HepG2 (cell line): ENCODE results near the gene TPX2. TPM values are rescaled to one million over a fixed set of nuclear protein-coding genes. Genes with fewer than 3 reads are reported as not detected.

Source experiments
- ATAC-seq: fragments of 200-7000 bp; cut with Tn5 transposase; 3 replicates; pipeline ENCODE4 v1.9.1; 2020; ENCODE audit warnings: mild to moderate bottlenecking, moderate library complexity
- BruUV-seq: library from RNA; stranded (reverse); fragments of 400-500 nt; replicated peaks from 2 replicates; lab custom pipeline; 2021; lab: Mats Ljungman, UMichigan
- CTCF ChIA-PET: fragments of 300-600 bp; formaldehyde crosslinking; extraction: SDS; loops from one replicate; lab custom pipeline; 2021; ENCODE audit warnings: low total read pairs, inconsistent platforms, low intra/inter-chr PET ratio; lab: Yijun Ruan, JAX
- POLR2A ChIA-PET: fragments of 350-600 bp; sonication (Branson Sonifier 250); formaldehyde crosslinking; loops from one replicate; lab custom pipeline; 2020; ENCODE audit warnings: antibody characterized with exemption, inconsistent platforms; lab: Yijun Ruan, JAX
- DNase-seq: peaks from one replicate; pipeline ENCODE4 v3.0.0-alpha.2; 2015; ENCODE audit warnings: low spot score
- FAIRE-seq: peaks from 3 replicates; lab custom pipeline; 2011; peaks lifted over from hg19 to GRCh38; lab: Jason Lieb, UNC
- H2AFZ ChIP-seq: one replicate; pipeline ENCODE4 v1.6.1; 2011; ENCODE audit warnings: low read length, inconsistent platforms
- H3K27ac ChIP-seq: fragments of 300-600 bp; 3 replicates; pipeline ENCODE4 v1.8.0; 2011; ENCODE audit warnings: mixed run types, mild to moderate bottlenecking, mixed read lengths, low read length, inconsistent platforms; ENCODE audit not compliant: insufficient read depth; ENCODE audit errors: extremely low read length
- H3K27me3 ChIP-seq, 2 experiments: fragments of 200-600 bp in 1 of 2; 2 replicates in 1 of 2; 3 replicates in 1 of 2; pipeline versions ENCODE4 v1.6.0 to v1.8.0; 2011; ENCODE audit warnings: low read length in 2 of 2, mild to moderate bottlenecking in 2 of 2, moderate library complexity in 2 of 2, inconsistent platforms in 1 of 2; ENCODE audit not compliant: insufficient read depth in 2 of 2, control insufficient read depth in 1 of 2
- H3K36me3 ChIP-seq, 2 experiments: fragments of 200-600 bp in 1 of 2; replicated peaks in 1 of 2; 2 replicates in 1 of 2; 3 replicates in 1 of 2; pipeline versions ENCODE4 v1.5.1 to v1.8.0; 2011; ENCODE audit warnings: low read length in 2 of 2, inconsistent platforms in 1 of 2; ENCODE audit not compliant: insufficient read depth in 2 of 2, control insufficient read depth in 1 of 2
- H3K4me1 ChIP-seq: 2 replicates; pipeline ENCODE4 v1.5.1; 2012; ENCODE audit warnings: low read length, inconsistent platforms; ENCODE audit not compliant: insufficient read depth
- H3K4me2 ChIP-seq: 2 replicates; pipeline ENCODE4 v1.6.0; 2011; ENCODE audit warnings: low read depth, low read length, inconsistent platforms
- H3K4me3 ChIP-seq, 3 experiments: fragments of 200-600 bp in 1 of 3; sonication (generic), shearing (Covaris generic) in 1 of 3; replicated peaks in 1 of 3; 2 replicates each; pipeline ENCODE4 v1.5.1; 2011 to 2016; ENCODE audit warnings: low read length in 3 of 3, inconsistent platforms in 2 of 3, low read depth in 2 of 3, mild to moderate bottlenecking in 2 of 3, control low read depth in 1 of 3, mixed read lengths in 1 of 3; ENCODE audit not compliant: insufficient read depth in 1 of 3
- H3K79me2 ChIP-seq: one replicate; pipeline ENCODE4 v1.6.1; 2011; ENCODE audit warnings: low read length, inconsistent platforms; ENCODE audit not compliant: insufficient read depth
- H3K9ac ChIP-seq: 2 replicates; pipeline ENCODE4 v1.6.0; 2011; ENCODE audit warnings: mild to moderate bottlenecking, low read depth, low read length, inconsistent platforms; ENCODE audit not compliant: insufficient read depth
- H3K9me3 ChIP-seq: 2 replicates; pipeline ENCODE4 v1.5.1; 2012; ENCODE audit warnings: mild to moderate bottlenecking, low read length
- H4K20me1 ChIP-seq: 2 replicates; pipeline ENCODE4 v1.6.0; 2011; ENCODE audit warnings: inconsistent platforms, mild to moderate bottlenecking, low read length, moderate library complexity; ENCODE audit not compliant: insufficient read depth
- AGO1 ChIP-seq: fragments of 200-400 bp; formaldehyde crosslinking; IDR thresholded peaks from 2 replicates; pipeline ENCODE4 v1.6.1; 2017; ENCODE audit warnings: mild to moderate bottlenecking, low read depth, low read length, moderate library complexity; ENCODE audit not compliant: poor library complexity, severe bottlenecking
- ETV5 ChIP-seq: IDR thresholded peaks from 2 replicates; pipeline ENCODE4 v1.6.1; 2018; ENCODE audit warnings: missing biosample characterization, missing genetic modification reagents, inconsistent platforms, borderline replicate concordance
- IRX3 ChIP-seq: sonication (generic); formaldehyde crosslinking; IDR thresholded peaks from 2 replicates; pipeline ENCODE4 v1.8.1; 2023; ENCODE audit warnings: mild to moderate bottlenecking, low read depth, missing genetic modification reagents, borderline replicate concordance
- KAT2B ChIP-seq: fragments of 150-350 bp; IDR thresholded peaks from 2 replicates; pipeline ENCODE4 v1.6.1; 2014; ENCODE audit warnings: low read depth, low read length, borderline replicate concordance
- NRL ChIP-seq: sonication (generic); formaldehyde crosslinking; IDR thresholded peaks from 2 replicates; pipeline ENCODE4 v1.5.0; 2020; ENCODE audit warnings: missing genetic modification reagents, mild to moderate bottlenecking, moderate library complexity, borderline replicate concordance
- PHF20 ChIP-seq: sonication (generic); formaldehyde crosslinking; IDR thresholded peaks from 2 replicates; pipeline ENCODE4 v1.5.0; 2020; ENCODE audit warnings: mild to moderate bottlenecking, missing genetic modification reagents
- POLR2G ChIP-seq: fragments of 200-400 bp; formaldehyde crosslinking; IDR thresholded peaks from 2 replicates; pipeline ENCODE4 v1.6.1; 2018; ENCODE audit warnings: mild to moderate bottlenecking, low read depth, low read length, moderate library complexity
- UBTF ChIP-seq: sonication (generic); formaldehyde crosslinking; IDR thresholded peaks from 2 replicates; pipeline ENCODE4 v1.4.0; 2020; ENCODE audit warnings: mild to moderate bottlenecking, missing genetic modification reagents
- ZBTB21 ChIP-seq: sonication (generic); formaldehyde crosslinking; IDR thresholded peaks from 2 replicates; pipeline ENCODE4 v1.4.0; 2020; ENCODE audit warnings: missing genetic modification reagents
- ZBTB49 ChIP-seq: sonication (generic); formaldehyde crosslinking; IDR thresholded peaks from 2 replicates; pipeline ENCODE4 v1.4.0; 2020; ENCODE audit warnings: missing genetic modification reagents, borderline replicate concordance
- ZFP41 ChIP-seq: sonication (generic); formaldehyde crosslinking; IDR thresholded peaks from 2 replicates; pipeline ENCODE4 v1.4.0; 2020; ENCODE audit warnings: mild to moderate bottlenecking, missing genetic modification reagents, borderline replicate concordance
- ZNF101 ChIP-seq: sonication (generic); formaldehyde crosslinking; IDR thresholded peaks from 2 replicates; pipeline ENCODE4 v1.4.0; 2020; ENCODE audit warnings: mild to moderate bottlenecking, low read depth, missing genetic modification reagents, borderline replicate concordance
- ZNF124 ChIP-seq: sonication (generic); formaldehyde crosslinking; IDR thresholded peaks from 2 replicates; pipeline ENCODE4 v1.4.0; 2020; ENCODE audit warnings: missing genetic modification reagents
- ZNF362 ChIP-seq: sonication (generic); formaldehyde crosslinking; IDR thresholded peaks from 2 replicates; pipeline ENCODE4 v1.4.0; 2020; ENCODE audit warnings: missing genetic modification reagents, mild to moderate bottlenecking, borderline replicate concordance
- ZNF564 ChIP-seq: sonication (generic); formaldehyde crosslinking; IDR thresholded peaks from 2 replicates; pipeline ENCODE4 v1.8.1; 2023; ENCODE audit warnings: mild to moderate bottlenecking, missing genetic modification reagents
- ZNF614 ChIP-seq: IDR thresholded peaks from 2 replicates; pipeline ENCODE4 v1.6.1; 2018; ENCODE audit warnings: missing biosample characterization, missing genetic modification reagents, inconsistent platforms, borderline replicate concordance
- ZNF629 ChIP-seq: sonication (generic); formaldehyde crosslinking; conservative IDR thresholded peaks from 2 replicates; pipeline ENCODE4 v1.5.0; 2020; ENCODE audit warnings: missing genetic modification reagents
- ZNF737 ChIP-seq: sonication (generic); formaldehyde crosslinking; IDR thresholded peaks from 2 replicates; pipeline ENCODE4 v1.5.0; 2020; ENCODE audit warnings: missing genetic modification reagents, mild to moderate bottlenecking, borderline replicate concordance
- WGBS: methylation state at CpG from one replicate; pipeline ENCODE4 v1.1.6; 2017; ENCODE audit warnings: low lambda C conversion rate; 5-methylcytosine and 5-hydroxymethylcytosine counted together
- in situ Hi-C: cut with HindIII; loops from 2 replicates; pipeline ENCODE4 v1.10.0; 2017; ENCODE audit warnings: low pct_unique_long_range_greater_than_20kb; ENCODE audit not compliant: extremely low pct_ligation_motif_present
- intact Hi-C: fragments of 100-400 bp; cut with micrococcal nuclease; formaldehyde crosslinking; loops from one replicate; pipeline ENCODE4 v1.10.0; 2022; ENCODE audit not compliant: unreplicated experiment
- polyA plus RNA-seq, 8 experiments: library from polyadenylated mRNA; depleted of rRNA in 3 of 8; stranded (reverse) in 7 of 8; unstranded in 1 of 8; fragments of >200 nt; fragmentation: Illumina TruSeq in 4 of 8; extraction: Trizol in 4 of 8; gene quantifications; 2 replicates each; pipeline versions ENCODE4 v1.2.1 to v1.2.3, GENCODE V29; 2011 to 2016; ENCODE audit warnings: low read depth in 4 of 8, missing spikeins in 1 of 8, mixed read lengths in 1 of 8; ENCODE audit not compliant: insufficient read depth in 1 of 8
- total RNA-seq, 5 experiments: library from RNA; depleted of rRNA; stranded (reverse); fragments of >200 nt; fragmentation: Illumina TruSeq; extraction: Trizol; gene quantifications; 2 replicates each; pipeline ENCODE4 v1.2.3, GENCODE V29; 2016; ENCODE audit warnings: low read depth in 1 of 5

Gene TPX2
- total and polyA plus RNA-seq, 2 of the 13 experiments (the other 11 are each of a cell fraction or from before 2014, with no cell fraction given) = 34.3 to 124 TPM

GRCh38 chr20:31835554-31835953 is 96.5 kb downstream of the TPX2 start:
- peaks cover 7 to 9% of the 10 kb centered on the region in 2 experiments; a peak in 3 of 5 replicates for H3K27me3 ChIP-seq
- ChIA-PET POLR2A (interaction anchor here (1.1 to 1.2 kb wide), 2 partner anchors 11 to 26 kb away, joined by 3 to 4 read pairs; no protein-coding TSS in a partner anchor), CTCF (no interaction called here)
- H3K4me2 ChIP-seq = peak overlapping the region; percentile 61
- H3K4me3 ChIP-seq = peak overlapping the region in 1 of 3 experiments; percentile 55; a peak in 1 of 6 replicates
- DNase-seq (no peak), FAIRE-seq (no peak), ATAC-seq (peak; percentile 12)
- H3K9ac ChIP-seq = no peak overlapping the region
- H4K20me1 ChIP-seq = no peaks in the 10 kb centered on the region
- no peaks in the 10 kb centered on the region for H3K36me3 ChIP-seq
- H3K9me3 ChIP-seq = no peaks in the 10 kb centered on the region
- H3K79me2 ChIP-seq = no peaks in the 10 kb centered on the region
- intact Hi-C loops = no loop called here
- WGBS = 13% methylated on average over 9 of the region's 9 CpGs
- H3K27ac ChIP-seq = no peak overlapping the region
- BruUV-seq = no TSS peak
- H3K4me1 ChIP-seq = peaks cover 31% of the 10 kb centered on the region
- H2AFZ ChIP-seq = no peak overlapping the region
- in situ Hi-C loops = no loop called here
- TF ChIP-seq ZNF629 (CRISPR knock-in tag) (peak; percentile 75; the same call in 1 of the 2 replicates), PHF20 (CRISPR knock-in tag) (0 out of 2 replicates have a peak, but pooled peaks have one; percentile 3), ZNF362 (CRISPR knock-in tag) (no peak), ETV5 (CRISPR knock-in tag) (0 out of 2 replicates have a peak, but pooled peaks have one; percentile 12), ZNF737 (CRISPR knock-in tag) (0 out of 2 replicates have a peak, but pooled peaks have one; percentile 40), ZNF101 (CRISPR knock-in tag) (no peak), ZNF564 (CRISPR knock-in tag) (no peak), AGO1 (peak; percentile 25), ZBTB49 (no peak), ZFP41 (CRISPR knock-in tag) (peak; percentile 17; the same call in 1 of the 2 replicates), KAT2B (no peak), NRL (0 out of 2 replicates have a peak, but pooled peaks have one; percentile 22), ZNF124 (CRISPR knock-in tag) (no peak), POLR2G (no peak), ZNF614 (CRISPR knock-in tag) (0 out of 2 replicates have a peak, but pooled peaks have one; percentile 5), UBTF (CRISPR knock-in tag) (peak; percentile 11; the same call in 1 of the 2 replicates), ZBTB21 (CRISPR knock-in tag) (no peak), IRX3 (CRISPR knock-in tag) (no peak)
